ENCODE data around the gene IL7R.

GRCh38 chr5:35894131-35894530 lies 37.4 kb downstream of the IL7R start:
- TF ChIP-seq CTCF (IDR thresholded peaks at IDR 0.05) (no peak), POLR2A (IDR thresholded peaks at IDR 0.05) (no peak)

All from right lobe of liver (tissue), 4 donors.